Retina (tissue), 1 donor: ENCODE results near the gene AFG1L.
A peak's percentile ranks its signal among the peaks of the same experiment; 100 is the strongest.

Source experiments
- DNase-seq: peaks from one replicate; pipeline ENCODE4 v3.0.0-alpha.2; 2016

AFG1L gene

GRCh38 chr6:108559884-108560462 is 265.1 kb downstream of the AFG1L start:
- DNase-seq: peak; percentile 94

GRCh38 chr6:108560463-108561308 is 265.8 kb downstream of the AFG1L start, which contains the start of gene FOXO3:
TSS of gene FOXO3 (plus strand) at chr6:108560917. CDS start at chr6:108561209, 292 bp downstream.
- peak; percentile 90 for DNase-seq

GRCh38 chr6:108561309-108561647 is 266.4 kb downstream of the AFG1L start:
- peak; percentile 64 for DNase-seq

- DNase-seq: peak; percentile 77
Measured at GRCh38 chr6:108561742-108562502, 267.1 kb downstream of the AFG1L start.

- DNase-seq: peak; percentile 77
Measured at GRCh38 chr6:108562503-108562993, 267.7 kb downstream of the AFG1L start.

GRCh38 chr6:108563292-108563691 is 268.4 kb downstream of the AFG1L start:
- DNase-seq: no peak

- DNase-seq: no peak
Measured at GRCh38 chr6:108564178-108564577, 269.3 kb downstream of the AFG1L start.

- DNase-seq: no peak
Measured at GRCh38 chr6:108565091-108565766, 270.4 kb downstream of the AFG1L start.

- DNase-seq: no peak
Measured at GRCh38 chr6:108565893-108566292, 271.0 kb downstream of the AFG1L start.

GRCh38 chr6:108566406-108566805 is 271.6 kb downstream of the AFG1L start:
- no peak for DNase-seq

GRCh38 chr6:108568101-108568500 is 273.2 kb downstream of the AFG1L start:
- DNase-seq: no peak

GRCh38 chr6:108568551-108569305 is 273.9 kb downstream of the AFG1L start:
- DNase-seq: no peak

GRCh38 chr6:108570517-108570916 is 275.7 kb downstream of the AFG1L start:
- no peak for DNase-seq

- no peak for DNase-seq
Measured at GRCh38 chr6:108574457-108575141, 279.7 kb downstream of the AFG1L start.
